Activated CD4-positive, alpha-beta T cell treated with anti-CD3 and anti-CD28 coated beads for 4 hours (primary cell): ENCODE measurements around the gene TRPV3.
A peak's percentile ranks its signal among the peaks of the same experiment; 100 is the strongest.
"Not testable (repeated sequence)": the region's sequence is repeated elsewhere in the genome, so short reads cannot be mapped to it uniquely, and the experiment has no call there.

Experiments used
- DNase-seq, 2 donors: peaks; one replicate each; pipeline ENCODE4 v3.0.0-alpha.2; 2020

TRPV3 gene

GRCh38 chr17:3573246-3574100 lies 15.9 kb upstream of the TRPV3 start:
- no peak for DNase-seq

- no peak for DNase-seq
Measured at GRCh38 chr17:3572231-3572630, 14.6 kb upstream of the TRPV3 start.

- DNase-seq: no peak
Measured at GRCh38 chr17:3571043-3571900, 13.7 kb upstream of the TRPV3 start.

- no peak for DNase-seq
Measured at GRCh38 chr17:3569534-3570137, 12.0 kb upstream of the TRPV3 start.

GRCh38 chr17:3566551-3566950 lies 8.9 kb upstream of the TRPV3 start:
- no peak for DNase-seq

- no peak for DNase-seq
Measured at GRCh38 chr17:3565143-3565542, 7.5 kb upstream of the TRPV3 start.

- DNase-seq: not testable (repeated sequence)
Measured at GRCh38 chr17:3564241-3564640, 6.6 kb upstream of the TRPV3 start.

- DNase-seq: no peak
Measured at GRCh38 chr17:3559270-3559645, 1.6 kb upstream of the TRPV3 start.

GRCh38 chr17:3558603-3559269 lies 1.1 kb upstream of the TRPV3 start:
- DNase-seq: peak; percentile 49 to 57

GRCh38 chr17:3556916-3557767 lies 470 bp downstream of the TRPV3 start:
- DNase-seq: no peak

- no peak for DNase-seq
Measured at GRCh38 chr17:3556239-3556915, 1.2 kb downstream of the TRPV3 start.

GRCh38 chr17:3555189-3555796 lies 2.3 kb downstream of the TRPV3 start:
- DNase-seq: no peak

GRCh38 chr17:3554440-3554839 lies 3.2 kb downstream of the TRPV3 start:
- DNase-seq: no peak

- DNase-seq: no peak
Measured at GRCh38 chr17:3553419-3554401, 3.9 kb downstream of the TRPV3 start.

- DNase-seq: no peak
Measured at GRCh38 chr17:3552916-3553315, 4.7 kb downstream of the TRPV3 start.

- no peak for DNase-seq
Measured at GRCh38 chr17:3551189-3551588, 6.4 kb downstream of the TRPV3 start.

GRCh38 chr17:3549610-3550162 lies 7.9 kb downstream of the TRPV3 start:
- no peak for DNase-seq

GRCh38 chr17:3547628-3548027 lies 10.0 kb downstream of the TRPV3 start:
- no peak for DNase-seq

- DNase-seq: no peak
Measured at GRCh38 chr17:3546997-3547396, 10.6 kb downstream of the TRPV3 start.
